IPS-20b (cell line): ENCODE results near the gene STK38.

Experiments
- H3K27ac ChIP-seq: one replicate; pipeline ENCODE4 v1.5.1; 2013; ENCODE audit warnings: low read length
- H3K27me3 ChIP-seq: 2 replicates; pipeline ENCODE4 v1.6.1; 2013; ENCODE audit warnings: mild to moderate bottlenecking, low read length, inconsistent platforms; ENCODE audit not compliant: insufficient read depth
- H3K36me3 ChIP-seq: 2 replicates; pipeline ENCODE4 v1.6.1; 2013; ENCODE audit warnings: low read depth, mild to moderate bottlenecking, inconsistent platforms, low read length, moderate library complexity; ENCODE audit not compliant: insufficient read depth
- H3K4me1 ChIP-seq: 2 replicates; pipeline ENCODE4 v1.6.1; 2013; ENCODE audit warnings: mild to moderate bottlenecking, control low read depth, inconsistent platforms, low read length, moderate library complexity; ENCODE audit not compliant: insufficient read depth
- H3K4me3 ChIP-seq: 2 replicates; pipeline ENCODE4 v1.5.1; 2013; ENCODE audit warnings: mild to moderate bottlenecking, low read length, inconsistent platforms
- H3K9ac ChIP-seq: 2 replicates; pipeline ENCODE4 v1.6.1; 2013; ENCODE audit warnings: low read depth, mild to moderate bottlenecking, inconsistent platforms, low read length, moderate library complexity
- H3K9me3 ChIP-seq: 2 replicates; pipeline ENCODE4 v1.6.1; 2013; ENCODE audit warnings: mild to moderate bottlenecking, low read depth, low read length, inconsistent platforms; ENCODE audit not compliant: insufficient read depth

Gene STK38

DNA sequence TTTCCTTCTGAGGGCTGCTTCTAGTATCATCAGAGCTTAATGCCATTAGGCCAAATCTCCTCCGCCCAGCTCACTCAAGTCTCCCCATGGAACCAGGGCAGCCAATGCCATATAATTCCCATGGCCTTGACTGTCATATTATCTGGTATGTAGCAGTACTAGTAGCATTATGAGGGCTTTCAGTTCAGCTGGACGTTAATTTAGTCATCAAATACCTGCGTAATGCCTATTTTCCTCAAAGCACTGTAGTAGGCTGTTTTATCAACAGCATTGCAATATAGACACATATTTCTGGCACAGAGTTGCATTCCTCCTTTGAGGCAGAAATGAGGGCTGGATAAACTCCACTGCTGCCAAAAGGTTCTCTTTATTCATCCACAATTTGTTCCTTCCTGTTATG is 102.8 kb downstream of the STK38 start:
- no peak overlapping the region for H3K27ac ChIP-seq
- peaks cover 16% of the 10 kb centered on the region for H3K4me1 ChIP-seq
- peak overlapping the region; percentile 92 for H3K4me3 ChIP-seq

More for the DNA sequence above, 102.8 kb downstream of the STK38 start:
- H3K9ac ChIP-seq = peak overlapping the region; percentile 90; the same call in 1 of the 2 replicates
- H3K27me3 ChIP-seq = no peaks in the 10 kb centered on the region
- H3K36me3 ChIP-seq = no peaks in the 10 kb centered on the region; the same call in 1 of the 2 replicates
- H3K9me3 ChIP-seq = no peaks in the 10 kb centered on the region
